CD4-positive, alpha-beta T cell (primary cell): Measurements from ENCODE around the gene COQ10A. TPM values are rescaled to one million over a fixed set of nuclear protein-coding genes. Genes with fewer than 3 reads are reported as not detected.

Experiments used
- ATAC-seq: fragments of 200-7000 bp; cut with Tn5 transposase; one replicate; pipeline ENCODE4 v1.10.0; 2022; ENCODE audit warnings: mild to moderate bottlenecking; ENCODE audit not compliant: poor library complexity
- CTCF ChIA-PET: fragments of 350-600 bp; sonication (Branson Sonifier 250); formaldehyde crosslinking; loops from one replicate; lab custom pipeline; 2021; ENCODE audit warnings: antibody characterized with exemption, inconsistent platforms; lab: Charles Lee
- POLR2A ChIA-PET: fragments of 350-600 bp; sonication (Branson Sonifier 250); formaldehyde crosslinking; loops from one replicate; lab custom pipeline; 2021; ENCODE audit warnings: antibody characterized with exemption, inconsistent platforms; lab: Charles Lee
- DNase-seq, 14 experiments: peaks; one replicate each; pipeline ENCODE4 v3.0.0-alpha.2; 2013 to 2020; ENCODE audit warnings: mixed read lengths in 2 of 14
- H3K27ac ChIP-seq, 2 donors: one replicate each; pipeline versions ENCODE4 v1.5.1 to v1.7.0; 2013; ENCODE audit warnings: low read length in 2 of 2, low read depth in 1 of 2, mild to moderate bottlenecking in 1 of 2
- H3K27me3 ChIP-seq, 2 experiments: 1 replicate in 1 of 2; 2 replicates in 1 of 2; pipeline versions ENCODE4 v1.6.1 to v1.7.0; 2013; ENCODE audit warnings: low read length in 2 of 2, control low read depth in 1 of 2, mild to moderate bottlenecking in 1 of 2, moderate library complexity in 1 of 2; ENCODE audit not compliant: insufficient read depth in 2 of 2, control insufficient read depth in 1 of 2
- H3K36me3 ChIP-seq: one replicate; pipeline ENCODE4 v1.6.1; 2013; ENCODE audit warnings: low read length, control low read depth; ENCODE audit not compliant: insufficient read depth
- H3K4me1 ChIP-seq: one replicate; pipeline ENCODE4 v1.6.1; 2013; ENCODE audit warnings: low read length, control low read depth; ENCODE audit not compliant: insufficient read depth
- H3K4me3 ChIP-seq: one replicate; pipeline ENCODE4 v1.5.1; 2013; ENCODE audit warnings: mild to moderate bottlenecking, low read length, moderate library complexity
- H3K9me3 ChIP-seq, 2 experiments: 1 replicate in 1 of 2; 2 replicates in 1 of 2; pipeline versions ENCODE4 v1.6.1 to v1.7.0; 2013; ENCODE audit warnings: low read length in 2 of 2, mild to moderate bottlenecking in 2 of 2, control low read depth in 1 of 2, moderate library complexity in 1 of 2; ENCODE audit not compliant: control insufficient read depth in 1 of 2, insufficient read depth in 1 of 2
- H3K27ac Mint-ChIP-seq: one replicate; pipeline ENCODE4 v1.8.0; 2020; ENCODE audit warnings: mixed read lengths
- H3K27me3 Mint-ChIP-seq: one replicate; pipeline ENCODE4 v1.8.0; 2021; ENCODE audit warnings: mixed read lengths
- H3K36me3 Mint-ChIP-seq: one replicate; pipeline ENCODE4 v1.8.0; 2021; ENCODE audit warnings: low read depth, mixed read lengths
- H3K4me1 Mint-ChIP-seq: one replicate; pipeline ENCODE4 v1.8.0; 2021; ENCODE audit warnings: low read depth, mixed read lengths
- H3K4me3 Mint-ChIP-seq: one replicate; pipeline ENCODE4 v1.8.0; 2020; ENCODE audit warnings: mild to moderate bottlenecking, mixed read lengths
- H3K9me3 Mint-ChIP-seq: one replicate; pipeline ENCODE4 v1.8.0; 2020; ENCODE audit warnings: mixed read lengths
- intact Hi-C, 2 experiments: fragments of 100-400 bp; cut with DNase I in 1 of 2; cut with micrococcal nuclease in 1 of 2; formaldehyde crosslinking; loops; one replicate each; pipeline versions ENCODE4 v1.15.1 to v1.9.0; 2023 to 2025; cut with DNase I, micrococcal nuclease
- polyA plus RNA-seq, 2 donors: library from polyadenylated mRNA; unstranded; fragments of 120-200 nt; gene quantifications; one replicate each; pipeline ENCODE4 v1.2.1, GENCODE V29; 2013
- total RNA-seq, 174 experiments: library from RNA in 2 of 174; stranded (reverse) in 2 of 174; gene quantifications; one replicate each; pipeline ENCODE4 v1.2.3 and lab custom pipeline; 2021 to 2026
- TF ChIP-seq, protein P1 (sequence below): fragments of 200-600 bp; IDR thresholded peaks from one replicate; pipeline ENCODE4 v1.8.0; 2022; ENCODE audit warnings: antibody characterized with exemption, mild to moderate bottlenecking

Gene COQ10A
- total RNA-seq (10 to 100 TPM; 27.6 to 29.2 TPM), total RNA-seq (lab: John Stamatoyannopoulos, UW) (7.2 to 38.3 (median 20.4) reads per million in 172 experiments)
- polyA plus RNA-seq (2013, experiment 1 of 2), result 19.2 TPM
- 22.0 TPM for polyA plus RNA-seq (2013, experiment 2 of 2)

DNA sequence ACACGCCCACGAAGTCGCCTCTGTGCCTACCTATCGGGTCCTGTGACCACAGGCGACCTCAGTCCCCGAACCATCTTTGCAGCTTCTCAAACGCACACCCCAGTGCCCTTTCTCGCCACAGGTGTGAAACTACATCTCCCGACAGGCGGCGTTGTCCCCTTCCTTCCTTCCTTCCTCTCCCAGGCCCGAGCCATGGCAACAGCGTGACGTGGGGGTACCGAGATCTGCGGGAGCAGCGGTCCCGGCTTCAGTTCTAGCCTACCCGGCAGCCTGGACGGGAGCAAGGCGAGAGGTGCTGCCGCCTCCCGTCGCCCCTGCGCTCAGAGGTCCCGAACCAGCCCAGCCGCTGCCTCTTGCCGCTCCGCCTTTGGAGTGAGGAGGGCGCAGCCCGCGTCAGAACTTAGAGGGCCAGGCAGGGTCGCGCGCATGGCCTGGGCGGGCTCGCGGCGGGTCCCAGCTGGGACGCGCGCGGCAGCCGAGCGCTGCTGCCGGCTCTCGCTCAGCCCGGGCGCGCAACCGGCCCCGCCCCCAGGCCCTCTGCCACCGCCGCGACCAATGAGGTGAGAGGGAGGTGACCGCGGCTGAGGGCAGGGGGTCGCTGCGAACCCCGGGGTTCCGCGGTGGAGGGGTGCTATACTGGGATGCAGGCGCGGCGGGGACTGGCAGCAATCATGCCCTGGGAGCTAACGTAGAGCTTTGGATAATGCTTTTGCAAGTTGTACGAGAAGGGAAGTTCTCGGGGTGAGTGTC, at the start of gene COQ10A:
TSS of gene COQ10A (plus strand) at position 250 of the 750 bp plus-strand sequence. CDS start at position 427, 177 bp downstream.
- TF ChIP-seq, protein P1, sequence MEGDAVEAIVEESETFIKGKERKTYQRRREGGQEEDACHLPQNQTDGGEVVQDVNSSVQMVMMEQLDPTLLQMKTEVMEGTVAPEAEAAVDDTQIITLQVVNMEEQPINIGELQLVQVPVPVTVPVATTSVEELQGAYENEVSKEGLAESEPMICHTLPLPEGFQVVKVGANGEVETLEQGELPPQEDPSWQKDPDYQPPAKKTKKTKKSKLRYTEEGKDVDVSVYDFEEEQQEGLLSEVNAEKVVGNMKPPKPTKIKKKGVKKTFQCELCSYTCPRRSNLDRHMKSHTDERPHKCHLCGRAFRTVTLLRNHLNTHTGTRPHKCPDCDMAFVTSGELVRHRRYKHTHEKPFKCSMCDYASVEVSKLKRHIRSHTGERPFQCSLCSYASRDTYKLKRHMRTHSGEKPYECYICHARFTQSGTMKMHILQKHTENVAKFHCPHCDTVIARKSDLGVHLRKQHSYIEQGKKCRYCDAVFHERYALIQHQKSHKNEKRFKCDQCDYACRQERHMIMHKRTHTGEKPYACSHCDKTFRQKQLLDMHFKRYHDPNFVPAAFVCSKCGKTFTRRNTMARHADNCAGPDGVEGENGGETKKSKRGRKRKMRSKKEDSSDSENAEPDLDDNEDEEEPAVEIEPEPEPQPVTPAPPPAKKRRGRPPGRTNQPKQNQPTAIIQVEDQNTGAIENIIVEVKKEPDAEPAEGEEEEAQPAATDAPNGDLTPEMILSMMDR, result peak; percentile 64
- ATAC-seq (peak; percentile 88), DNase-seq (peak; percentile 77 to 95 (median 88))
- intact Hi-C loops, result loop anchor here (1.0 to 2.0 kb wide), 3 partner anchors 32 to 198 kb away; partner anchors contain the start of gene CS (in 1 of the 2)
- ChIA-PET CTCF (interaction anchor here (0.6 to 2.2 kb wide), 10 partner anchors 9 to 197 kb away, joined by 3 to 19 read pairs (median 4); partner anchors contain the start of genes ANKRD52, CNPY2, IL23A and RNF41), POLR2A (interaction anchor here (0.6 to 2.5 kb wide), 15 partner anchors 9 to 293 kb away, joined by 3 to 25 read pairs (median 7); partner anchors contain the start of genes ANKRD52, CNPY2, CS and RAB5B)
- H3K4me3 Mint-ChIP-seq, result peak within 1 kb of the TSS; percentile 96
- peaks cover 17% of the 10 kb centered on the region for H3K4me1 Mint-ChIP-seq
- Histone ChIP-seq H3K4me1 (peaks cover 16% of the 10 kb centered on the region), H3K36me3 (peaks cover 15% of the 10 kb centered on the region), H3K9me3 (no peaks in the 10 kb centered on the region), H3K27ac (peak within 1 kb of the TSS; percentile 91 to 96), H3K4me3 (peak within 1 kb of the TSS; percentile 72), H3K27me3 (no peaks in the 10 kb centered on the region)
- no peaks in the 10 kb centered on the region for H3K9me3 Mint-ChIP-seq
- H3K27ac Mint-ChIP-seq, result peak within 1 kb of the TSS; percentile 91
- peaks cover 32% of the 10 kb centered on the region for H3K36me3 Mint-ChIP-seq
- H3K27me3 Mint-ChIP-seq, result no peaks in the 10 kb centered on the region

DNA sequence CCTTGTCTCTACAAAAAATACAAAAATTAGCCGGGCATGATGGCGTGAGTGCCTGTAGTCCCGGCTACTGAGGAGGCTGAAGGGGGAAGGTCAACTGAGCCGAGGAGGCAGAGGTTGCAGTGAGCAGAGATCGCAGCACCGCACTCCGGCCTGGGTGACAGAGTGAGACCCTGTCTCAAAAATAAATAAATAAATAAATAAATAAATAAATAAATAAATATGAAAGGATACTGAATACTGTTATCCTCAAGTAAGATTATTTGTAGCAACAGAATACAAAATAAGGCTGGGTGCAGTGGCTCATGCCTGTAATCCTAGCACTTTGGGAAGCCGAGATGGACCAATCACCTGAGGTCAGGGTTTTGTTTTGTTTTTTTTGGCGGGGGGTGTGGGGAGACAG, 46.9 kb upstream of the COQ10A start:
- Histone ChIP-seq H3K4me1 (peaks cover 50% of the 10 kb centered on the region), H3K9me3 (no peaks in the 10 kb centered on the region), H3K4me3 (no peak overlapping the region), H3K36me3 (peaks cover 15% of the 10 kb centered on the region), H3K27ac (no peak overlapping the region), H3K27me3 (no peaks in the 10 kb centered on the region)
- Mint-ChIP-seq H3K27me3 (no peaks in the 10 kb centered on the region), H3K9me3 (no peaks in the 10 kb centered on the region), H3K4me3 (peak overlapping the region; percentile 23), H3K27ac (peak overlapping the region; percentile 100), H3K4me1 (peaks cover 51% of the 10 kb centered on the region), H3K36me3 (peaks cover 34% of the 10 kb centered on the region)
- ATAC-seq (no peak), DNase-seq (no peak)
- CTCF ChIA-PET, result interaction anchor here (1.2 to 4.8 kb wide), 3 partner anchors 14 to 30 kb away, joined by 3 to 31 read pairs (median 26); partner anchors contain the start of gene SMARCC2
- TF ChIP-seq, protein P1, result no peak
- intact Hi-C loops, result loop anchor here (5.0 to 10.0 kb wide), 2 partner anchors 37 to 175 kb away; partner anchors contain the start of genes ANKRD52 (in 1 of the 2) and RPS26 (in 1 of the 2)
- POLR2A ChIA-PET, result interaction anchor here (0.9 to 4.1 kb wide), 3 partner anchors 15 to 101 kb away, joined by 3 to 62 read pairs (median 34); partner anchors contain the start of genes ESYT1 and ZC3H10

- Histone ChIP-seq H3K27ac (peak overlapping the region; percentile 97 to 98), H3K4me1 (peaks cover 56% of the 10 kb centered on the region), H3K9me3 (no peaks in the 10 kb centered on the region), H3K4me3 (peak overlapping the region; percentile 83), H3K36me3 (peaks cover 11% of the 10 kb centered on the region), H3K27me3 (no peaks in the 10 kb centered on the region)
- TF ChIP-seq, protein P1, result no peak
- intact Hi-C loops, result loop anchor here (5.0 to 10.0 kb wide), 2 partner anchors 37 to 176 kb away; partner anchors contain the start of genes ANKRD52 (in 1 of the 2) and RPS26 (in 1 of the 2)
- H3K27me3 Mint-ChIP-seq, result no peaks in the 10 kb centered on the region
- peak overlapping the region; percentile 100 for H3K27ac Mint-ChIP-seq
- ChIA-PET POLR2A (interaction anchor here (0.9 to 4.1 kb wide), 8 partner anchors 16 to 505 kb away, joined by 3 to 62 read pairs (median 21); partner anchors contain the start of genes COQ10A, ESYT1, NACA and ORMDL2), CTCF (interaction anchor here (0.7 to 4.8 kb wide), 5 partner anchors 15 to 102 kb away, joined by 3 to 31 read pairs (median 23); partner anchors contain the start of genes SMARCC2 and ZC3H10)
- ATAC-seq (no peak), DNase-seq (peak in 3 of 14 experiments; percentile 9 to 37 (median 35))
- peaks cover 27% of the 10 kb centered on the region for H3K36me3 Mint-ChIP-seq
- peaks cover 55% of the 10 kb centered on the region for H3K4me1 Mint-ChIP-seq
- peak overlapping the region; percentile 98 for H3K4me3 Mint-ChIP-seq
- no peaks in the 10 kb centered on the region for H3K9me3 Mint-ChIP-seq
Measured at GRCh38 chr12:56220611-56221231, 46.0 kb upstream of the COQ10A start.
